GM12878 (cell line): ENCODE results near the gene GREB1.

Source experiments
- EP300 ChIP-seq, 2 experiments: fragments of 150-350 bp in 1 of 2; IDR thresholded peaks; 2 replicates each; pipeline ENCODE4 v1.6.1; 2011 to 2012; ENCODE audit warnings: low read depth in 2 of 2, low read length in 2 of 2, borderline replicate concordance in 1 of 2, improper control_type of control experiment in 1 of 2, inconsistent platforms in 1 of 2; ENCODE audit not compliant: control insufficient read depth in 1 of 2
- USF2 ChIP-seq: IDR thresholded peaks from 2 replicates; pipeline ENCODE4 v1.6.1; 2011; ENCODE audit warnings: low read depth, low read length, improper control_type of control experiment, borderline replicate concordance
- TF ChIP-seq, protein P1 (sequence below): fragments of 450-650 bp; IDR thresholded peaks from 2 replicates; pipeline ENCODE4 v1.6.1; 2017; ENCODE audit warnings: mild to moderate bottlenecking, moderate library complexity

- TF ChIP-seq, protein P1, sequence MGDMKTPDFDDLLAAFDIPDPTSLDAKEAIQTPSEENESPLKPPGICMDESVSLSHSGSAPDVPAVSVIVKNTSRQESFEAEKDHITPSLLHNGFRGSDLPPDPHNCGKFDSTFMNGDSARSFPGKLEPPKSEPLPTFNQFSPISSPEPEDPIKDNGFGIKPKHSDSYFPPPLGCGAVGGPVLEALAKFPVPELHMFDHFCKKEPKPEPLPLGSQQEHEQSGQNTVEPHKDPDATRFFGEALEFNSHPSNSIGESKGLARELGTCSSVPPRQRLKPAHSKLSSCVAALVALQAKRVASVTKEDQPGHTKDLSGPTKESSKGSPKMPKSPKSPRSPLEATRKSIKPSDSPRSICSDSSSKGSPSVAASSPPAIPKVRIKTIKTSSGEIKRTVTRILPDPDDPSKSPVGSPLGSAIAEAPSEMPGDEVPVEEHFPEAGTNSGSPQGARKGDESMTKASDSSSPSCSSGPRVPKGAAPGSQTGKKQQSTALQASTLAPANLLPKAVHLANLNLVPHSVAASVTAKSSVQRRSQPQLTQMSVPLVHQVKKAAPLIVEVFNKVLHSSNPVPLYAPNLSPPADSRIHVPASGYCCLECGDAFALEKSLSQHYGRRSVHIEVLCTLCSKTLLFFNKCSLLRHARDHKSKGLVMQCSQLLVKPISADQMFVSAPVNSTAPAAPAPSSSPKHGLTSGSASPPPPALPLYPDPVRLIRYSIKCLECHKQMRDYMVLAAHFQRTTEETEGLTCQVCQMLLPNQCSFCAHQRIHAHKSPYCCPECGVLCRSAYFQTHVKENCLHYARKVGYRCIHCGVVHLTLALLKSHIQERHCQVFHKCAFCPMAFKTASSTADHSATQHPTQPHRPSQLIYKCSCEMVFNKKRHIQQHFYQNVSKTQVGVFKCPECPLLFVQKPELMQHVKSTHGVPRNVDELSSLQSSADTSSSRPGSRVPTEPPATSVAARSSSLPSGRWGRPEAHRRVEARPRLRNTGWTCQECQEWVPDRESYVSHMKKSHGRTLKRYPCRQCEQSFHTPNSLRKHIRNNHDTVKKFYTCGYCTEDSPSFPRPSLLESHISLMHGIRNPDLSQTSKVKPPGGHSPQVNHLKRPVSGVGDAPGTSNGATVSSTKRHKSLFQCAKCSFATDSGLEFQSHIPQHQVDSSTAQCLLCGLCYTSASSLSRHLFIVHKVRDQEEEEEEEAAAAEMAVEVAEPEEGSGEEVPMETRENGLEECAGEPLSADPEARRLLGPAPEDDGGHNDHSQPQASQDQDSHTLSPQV = no peak
- TF ChIP-seq EP300 (IDR thresholded peaks at IDR 0.05; ENCODE audit: borderline replicate concordance in 1 of 2, control insufficient read depth in 1 of 2, low read depth in 2 of 2, low read length in 2 of 2) (no peak), USF2 (no peak)
These were observed 46.2 kb downstream of the GREB1 start for GRCh38 chr2:11579867-11580659.
